Colonic mucosa (tissue), 4 donors: ENCODE data around the gene ADGRD1. TPM values are rescaled to one million over a fixed set of nuclear protein-coding genes. Genes with fewer than 3 reads are reported as not detected.

ENCODE experiments used
- DNase-seq: peaks from one replicate; pipeline ENCODE4 v3.0.0-alpha.2; 2020
- H3K27ac ChIP-seq: fragments of 200-600 bp; one replicate; pipeline ENCODE4 v1.8.0; 2021
- H3K27me3 ChIP-seq: fragments of 200-600 bp; one replicate; pipeline ENCODE4 v1.8.0; 2021
- H3K36me3 ChIP-seq: fragments of 200-600 bp; one replicate; pipeline ENCODE4 v1.8.0; 2021
- H3K4me1 ChIP-seq: fragments of 200-600 bp; one replicate; pipeline ENCODE4 v1.8.0; 2021; ENCODE audit warnings: mild to moderate bottlenecking
- H3K4me3 ChIP-seq: fragments of 200-600 bp; one replicate; pipeline ENCODE4 v1.8.0; 2021
- H3K9ac ChIP-seq, 2 donors: one replicate each; pipeline ENCODE4 v1.7.0; 2013; ENCODE audit warnings: control low read depth in 2 of 2, low read depth in 2 of 2, low read length in 2 of 2
- H3K9me3 ChIP-seq: fragments of 200-600 bp; one replicate; pipeline ENCODE4 v1.8.0; 2021
- CTCF ChIP-seq: fragments of 200-600 bp; IDR thresholded peaks from one replicate; pipeline ENCODE4 v1.8.0; 2022; ENCODE audit warnings: antibody characterized with exemption, mild to moderate bottlenecking
- intact Hi-C: fragments of 100-400 bp; cut with DNase I; formaldehyde crosslinking; loops from one replicate; pipeline ENCODE4 v1.14.1; 2022
- total RNA-seq, 2 donors: library from RNA; stranded (reverse); fragmentation: NEBNext Ultra II Directional in 1 of 2; extraction: Animal tissue kit (Norgen Biotek cat#: 25700) in 1 of 2; gene quantifications; one replicate each; pipeline ENCODE4 v1.2.1, GENCODE V29; 2021
- donor health status: healthy.
- donor health status: DM: no; HTN: no; CAD: no.
- donor health status: DM: no; HTN: no; CAD: no.

Gene ADGRD1
- total RNA-seq, 2 donors from 2014 or later: 3.5 to 3.6 TPM

GRCh38 chr12:131046813-131047788 lies 93.4 kb downstream of the ADGRD1 start:
- Histone ChIP-seq H3K36me3 (no peaks in the 10 kb centered on the region), H3K9ac (peak overlapping the region in 1 of 2 donors; percentile 24), H3K4me1 (no peaks in the 10 kb centered on the region), H3K27ac (no peak overlapping the region), H3K27me3 (no peaks in the 10 kb centered on the region), H3K4me3 (no peak overlapping the region), H3K9me3 (no peaks in the 10 kb centered on the region)
- no peak for DNase-seq
- TF ChIP-seq CTCF: no peak
- intact Hi-C loops: no loop called here

GRCh38 chr12:131047789-131048610 lies 94.3 kb downstream of the ADGRD1 start:
- no peaks in the 10 kb centered on the region for H3K36me3 ChIP-seq
- H3K4me3 ChIP-seq: no peak overlapping the region
- no peak for DNase-seq
- no peaks in the 10 kb centered on the region for H3K27me3 ChIP-seq
- no peak for TF ChIP-seq CTCF
- no peaks in the 10 kb centered on the region for H3K4me1 ChIP-seq
- H3K9ac ChIP-seq: no peak overlapping the region
- intact Hi-C loops: no loop called here
- H3K9me3 ChIP-seq: no peaks in the 10 kb centered on the region
- H3K27ac ChIP-seq: no peak overlapping the region

DNA sequence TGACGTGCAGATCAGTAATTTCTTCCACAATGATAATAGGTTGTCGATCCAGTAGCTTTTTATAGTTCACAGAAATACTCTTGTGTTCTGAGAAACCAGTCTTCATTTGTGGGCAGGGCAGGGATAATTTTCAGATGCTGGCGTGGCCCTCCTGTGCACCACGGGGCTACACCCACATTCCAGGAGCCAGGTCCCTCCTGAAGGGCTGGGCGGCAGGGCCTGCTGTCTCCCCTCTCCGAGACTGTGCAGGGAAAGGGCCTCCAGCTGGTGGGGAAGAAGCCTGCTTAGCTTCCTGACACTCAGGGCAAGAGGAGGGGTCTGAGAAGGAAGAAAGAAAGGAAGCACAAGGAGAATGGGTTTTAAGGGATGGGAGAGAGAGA lies 94.9 kb downstream of the ADGRD1 start:
- Histone ChIP-seq H3K4me3 (no peak overlapping the region), H3K36me3 (no peaks in the 10 kb centered on the region), H3K9ac (no peak overlapping the region), H3K27ac (no peak overlapping the region), H3K4me1 (no peaks in the 10 kb centered on the region), H3K9me3 (no peaks in the 10 kb centered on the region), H3K27me3 (no peaks in the 10 kb centered on the region)
- TF ChIP-seq CTCF: no peak
- intact Hi-C loops: no loop called here
- no peak for DNase-seq

GRCh38 chr12:131049002-131049401 lies 95.3 kb downstream of the ADGRD1 start:
- no peak for DNase-seq

More at GRCh38 chr12:131049002-131049401, 95.3 kb downstream of the ADGRD1 start:
- H3K36me3 ChIP-seq: no peaks in the 10 kb centered on the region
- intact Hi-C loops: no loop called here
- H3K4me3 ChIP-seq: no peak overlapping the region
- no peaks in the 10 kb centered on the region for H3K9me3 ChIP-seq
- TF ChIP-seq CTCF: no peak
- H3K9ac ChIP-seq: no peak overlapping the region
- H3K4me1 ChIP-seq: no peaks in the 10 kb centered on the region
- no peak overlapping the region for H3K27ac ChIP-seq
- H3K27me3 ChIP-seq: no peaks in the 10 kb centered on the region
